ENCODE data around the gene CCDC187.

Gene CCDC187

GRCh38 chr9:136292591-136293448, 11.1 kb downstream of the CCDC187 start:
- DNase-seq (ENCODE audit: low read depth) = no peak
- H3K4me3 ChIP-seq (ENCODE audit: low read depth, low read length) = no peak overlapping the region
- no peak for TF ChIP-seq CTCF (IDR thresholded peaks at IDR 0.05; ENCODE audit: insufficient read depth, low read depth, low read length, missing control alignments)

- no peak for TF ChIP-seq CTCF (IDR thresholded peaks at IDR 0.05; ENCODE audit: insufficient read depth, low read depth, low read length, missing control alignments)
- no peak overlapping the region for H3K4me3 ChIP-seq (ENCODE audit: low read depth, low read length)
- DNase-seq (ENCODE audit: low read depth) = no peak
These were observed 11.8 kb downstream of the CCDC187 start for GRCh38 chr9:136292026-136292538.

GRCh38 chr9:136291306-136292025, 12.4 kb downstream of the CCDC187 start:
- no peak for DNase-seq (ENCODE audit: low read depth)
- TF ChIP-seq CTCF (IDR thresholded peaks at IDR 0.05; ENCODE audit: insufficient read depth, low read depth, low read length, missing control alignments) = no peak
- no peak overlapping the region for H3K4me3 ChIP-seq (ENCODE audit: low read depth, low read length)

GRCh38 chr9:136290508-136291000, 13.3 kb downstream of the CCDC187 start:
- DNase-seq (ENCODE audit: low read depth) = no peak
- no peak overlapping the region for H3K4me3 ChIP-seq (ENCODE audit: low read depth, low read length)
- no peak for TF ChIP-seq CTCF (IDR thresholded peaks at IDR 0.05; ENCODE audit: insufficient read depth, low read depth, low read length, missing control alignments)

GRCh38 chr9:136289651-136290507, 14.0 kb downstream of the CCDC187 start:
- H3K4me3 ChIP-seq (ENCODE audit: low read depth, low read length) = no peak overlapping the region
- no peak for DNase-seq (ENCODE audit: low read depth)
- TF ChIP-seq CTCF (IDR thresholded peaks at IDR 0.05; ENCODE audit: insufficient read depth, low read depth, low read length, missing control alignments) = no peak
